HEK293 (cell line): ENCODE data around the gene S100A6.
A peak's percentile ranks its signal among the peaks of the same experiment; 100 is the strongest.

ENCODE experiments used
- CTCF ChIA-PET: fragments of 350-600 bp; formaldehyde crosslinking; extraction: SDS; loops from one replicate; lab custom pipeline; 2021; ENCODE audit warnings: antibody characterized with exemption; lab: Yijun Ruan, JAX
- POLR2A ChIA-PET: fragments of 300-600 bp; formaldehyde crosslinking; extraction: SDS; loops from one replicate; lab custom pipeline; 2020; ENCODE audit warnings: antibody characterized with exemption, inconsistent platforms; lab: Yijun Ruan, JAX
- H3K27ac ChIP-seq: fragments of 200-500 bp; sonication (Bioruptor generic); 2 replicates; pipeline ENCODE4 v1.5.1; 2014; ENCODE audit warnings: low read depth, low read length, control low read depth, inconsistent platforms; ENCODE audit errors: extremely low read depth
- H3K36me3 ChIP-seq, 2 experiments: fragments of 200-500 bp in 1 of 2; sonication (Bioruptor generic) in 1 of 2; 1 replicate in 1 of 2; 2 replicates in 1 of 2; pipeline ENCODE4 v1.5.1; 2014 to 2017; ENCODE audit warnings: inconsistent platforms in 2 of 2, low read length in 2 of 2; ENCODE audit not compliant: control insufficient read depth in 2 of 2, insufficient read depth in 1 of 2
- H3K4me1 ChIP-seq: fragments of 200-500 bp; sonication (Bioruptor generic); 2 replicates; pipeline ENCODE4 v1.5.1; 2014; ENCODE audit warnings: mild to moderate bottlenecking, low read length, inconsistent platforms; ENCODE audit not compliant: control insufficient read depth, insufficient read depth
- H3K4me3 ChIP-seq: 2 replicates; pipeline ENCODE4 v1.5.1; 2011; ENCODE audit warnings: low read depth, mild to moderate bottlenecking, control low read depth, low read length, moderate library complexity
- H3K9me3 ChIP-seq: fragments of 200-500 bp; sonication (Bioruptor generic); 2 replicates; pipeline ENCODE4 v1.5.1; 2014; ENCODE audit warnings: low read depth, low read length, inconsistent platforms; ENCODE audit not compliant: control insufficient read depth, insufficient read depth
- ATF2 ChIP-seq: fragments of 450-650 bp; formaldehyde crosslinking; IDR thresholded peaks from 2 replicates; pipeline ENCODE4 v1.5.1; 2016; ENCODE audit warnings: missing biosample characterization, missing genetic modification characterization, low read depth
- KLF16 ChIP-seq: fragments of 450-650 bp; formaldehyde crosslinking; IDR thresholded peaks from 2 replicates; pipeline ENCODE4 v1.5.1; 2017; ENCODE audit warnings: missing biosample characterization, missing genetic modification characterization
- KLF9 ChIP-seq: fragments of 450-650 bp; formaldehyde crosslinking; IDR thresholded peaks from 2 replicates; pipeline ENCODE4 v1.5.1; 2016; ENCODE audit warnings: missing biosample characterization, missing genetic modification characterization, low read depth
- MYNN ChIP-seq: fragments of 450-650 bp; formaldehyde crosslinking; IDR thresholded peaks from 2 replicates; pipeline ENCODE4 v1.5.1; 2016; ENCODE audit warnings: missing biosample characterization, missing genetic modification characterization, borderline replicate concordance
- MZF1 ChIP-seq: fragments of 450-650 bp; formaldehyde crosslinking; IDR thresholded peaks from 2 replicates; pipeline ENCODE4 v1.5.1; 2017; ENCODE audit warnings: missing biosample characterization, missing genetic modification characterization, borderline replicate concordance
- PRDM1 ChIP-seq: fragments of 450-650 bp; formaldehyde crosslinking; IDR thresholded peaks from 2 replicates; pipeline ENCODE4; 2016; ENCODE audit warnings: missing biosample characterization, missing genetic modification characterization
- ZFHX2 ChIP-seq: fragments of 450-650 bp; formaldehyde crosslinking; conservative IDR thresholded peaks from 2 replicates; pipeline ENCODE4 v1.5.1; 2016; ENCODE audit warnings: missing biosample characterization, missing genetic modification characterization
- ZFP69B ChIP-seq: fragments of 450-650 bp; formaldehyde crosslinking; IDR thresholded peaks from 2 replicates; pipeline ENCODE4 v1.5.1; 2016; ENCODE audit warnings: missing biosample characterization, missing genetic modification characterization
- ZIC2 ChIP-seq: fragments of 450-650 bp; formaldehyde crosslinking; IDR thresholded peaks from 2 replicates; pipeline ENCODE4 v1.5.1; 2016; ENCODE audit warnings: missing biosample characterization, missing genetic modification characterization
- ZNF114 ChIP-seq: fragments of 450-650 bp; formaldehyde crosslinking; IDR thresholded peaks from 2 replicates; pipeline ENCODE4 v1.5.0; 2017; ENCODE audit warnings: missing biosample characterization, missing genetic modification characterization
- ZNF169 ChIP-seq: fragments of 450-650 bp; formaldehyde crosslinking; IDR thresholded peaks from 2 replicates; pipeline ENCODE4 v1.5.1; 2016; ENCODE audit warnings: missing biosample characterization, missing genetic modification characterization
- ZNF2 ChIP-seq: fragments of 450-650 bp; formaldehyde crosslinking; IDR thresholded peaks from 2 replicates; pipeline ENCODE4 v1.5.1; 2016; ENCODE audit warnings: missing biosample characterization, missing genetic modification characterization
- ZNF223 ChIP-seq: fragments of 450-650 bp; formaldehyde crosslinking; IDR thresholded peaks from 2 replicates; pipeline ENCODE4 v1.5.1; 2016; ENCODE audit warnings: missing biosample characterization, missing genetic modification characterization
- ZNF324 ChIP-seq: fragments of 450-650 bp; formaldehyde crosslinking; IDR thresholded peaks from 2 replicates; pipeline ENCODE4 v1.5.1; 2016; ENCODE audit warnings: missing biosample characterization, missing genetic modification characterization
- ZNF366 ChIP-seq: fragments of 450-650 bp; formaldehyde crosslinking; conservative IDR thresholded peaks from 2 replicates; pipeline ENCODE4 v1.5.1; 2016; ENCODE audit warnings: missing biosample characterization, missing genetic modification characterization
- ZNF514 ChIP-seq: fragments of 450-650 bp; formaldehyde crosslinking; IDR thresholded peaks from 2 replicates; pipeline ENCODE4 v1.5.1; 2016; ENCODE audit warnings: missing biosample characterization, missing genetic modification characterization
- ZNF561 ChIP-seq: fragments of 450-650 bp; IDR thresholded peaks from 2 replicates; pipeline ENCODE4 v1.5.1; 2018; ENCODE audit warnings: missing biosample characterization, missing genetic modification characterization, borderline replicate concordance
- ZNF571 ChIP-seq: fragments of 450-650 bp; formaldehyde crosslinking; IDR thresholded peaks from 2 replicates; pipeline ENCODE4 v1.5.0; 2017; ENCODE audit warnings: missing biosample characterization, missing genetic modification characterization
- ZNF629 ChIP-seq: fragments of 450-650 bp; formaldehyde crosslinking; IDR thresholded peaks from 2 replicates; pipeline ENCODE4 v1.5.1; 2017; ENCODE audit warnings: missing biosample characterization, missing genetic modification characterization
- ZNF654 ChIP-seq: fragments of 450-650 bp; formaldehyde crosslinking; IDR thresholded peaks from 2 replicates; pipeline ENCODE4 v1.5.1; 2016; ENCODE audit warnings: low read depth, missing biosample characterization, missing genetic modification characterization
- ZNF692 ChIP-seq: fragments of 450-650 bp; formaldehyde crosslinking; IDR thresholded peaks from 2 replicates; pipeline ENCODE4 v1.5.1; 2016; ENCODE audit warnings: missing biosample characterization, missing genetic modification characterization
- ZSCAN23 ChIP-seq: fragments of 450-650 bp; formaldehyde crosslinking; IDR thresholded peaks from 2 replicates; pipeline ENCODE4 v1.5.1; 2016; ENCODE audit warnings: missing biosample characterization, missing genetic modification characterization
- TF ChIP-seq, protein P1 (sequence below): fragments of 450-650 bp; formaldehyde crosslinking; IDR thresholded peaks from 2 replicates; pipeline ENCODE4 v1.5.1; 2016; ENCODE audit warnings: missing biosample characterization, missing genetic modification characterization
- TF ChIP-seq, protein P2 (sequence below): fragments of 450-650 bp; formaldehyde crosslinking; IDR thresholded peaks from 2 replicates; pipeline ENCODE4 v1.5.1; 2016; ENCODE audit warnings: missing biosample characterization, missing genetic modification characterization
- TF ChIP-seq, protein P3 (sequence below): fragments of 450-650 bp; formaldehyde crosslinking; IDR thresholded peaks from 2 replicates; pipeline ENCODE4 v1.5.1; 2016; ENCODE audit warnings: missing biosample characterization, missing genetic modification characterization

Gene S100A6

GRCh38 chr1:153495536-153495935 lies 40.3 kb downstream of the S100A6 start:
- H3K4me1 ChIP-seq = no peaks in the 10 kb centered on the region; the same call in 1 of the 2 replicates
- H3K27ac ChIP-seq = no peak overlapping the region
- no peak overlapping the region for H3K4me3 ChIP-seq
- CTCF ChIA-PET = interaction anchor here (0.5 to 8.5 kb wide), 32 partner anchors 8 to 748 kb away, joined by 3 to 259 read pairs (median 4); partner anchors contain the start of genes CHTOP, PGLYRP3, PGLYRP4 and RAB13
- POLR2A ChIA-PET = no interaction called here
- no peaks in the 10 kb centered on the region for H3K9me3 ChIP-seq
- TF ChIP-seq PRDM1 (tag by site-specific recombination) (no peak), ZIC2 (tag by site-specific recombination) (peak; percentile 58), ZNF571 (tag by site-specific recombination) (no peak), ZSCAN23 (tag by site-specific recombination) (no peak)
- H3K36me3 ChIP-seq = no peaks in the 10 kb centered on the region

GRCh38 chr1:153494976-153495535 lies 40.7 kb downstream of the S100A6 start:
- CTCF ChIA-PET = interaction anchor here (0.5 to 8.5 kb wide), 44 partner anchors 8 to 504 kb away, joined by 3 to 259 read pairs (median 4); partner anchors contain the start of genes CHTOP, PGLYRP3, PGLYRP4 and RAB13
- no peaks in the 10 kb centered on the region; the same call in 1 of the 2 replicates for H3K4me1 ChIP-seq
- H3K36me3 ChIP-seq = no peaks in the 10 kb centered on the region
- no peak overlapping the region for H3K4me3 ChIP-seq
- POLR2A ChIA-PET = no interaction called here
- H3K27ac ChIP-seq = no peak overlapping the region
- H3K9me3 ChIP-seq = no peaks in the 10 kb centered on the region
- TF ChIP-seq ZFHX2 (tag by site-specific recombination) (0 out of 2 replicates have a peak, but pooled peaks have one; percentile 4), ZNF324 (tag by site-specific recombination) (0 out of 2 replicates have a peak, but pooled peaks have one; percentile 29), ZNF629 (tag by site-specific recombination) (0 out of 2 replicates have a peak, but pooled peaks have one; percentile 23), ZNF561 (tag by site-specific recombination) (no peak), KLF9 (tag by site-specific recombination) (peak; percentile 69), ZNF654 (tag by site-specific recombination) (peak; percentile 97), ATF2 (tag by site-specific recombination) (no peak), MZF1 (no peak), ZNF223 (tag by site-specific recombination) (no peak), ZFP69B (tag by site-specific recombination) (0 out of 2 replicates have a peak, but pooled peaks have one; percentile 16), ZNF2 (tag by site-specific recombination) (peak; percentile 69; the same call in 1 of the 2 replicates), ZNF514 (tag by site-specific recombination) (no peak), ZNF169 (tag by site-specific recombination) (no peak), KLF16 (tag by site-specific recombination) (peak; percentile 69; the same call in 1 of the 2 replicates), ZNF692 (tag by site-specific recombination) (peak; percentile 40; the same call in 1 of the 2 replicates), ZNF114 (tag by site-specific recombination) (no peak), MYNN (tag by site-specific recombination) (peak; percentile 86), ZNF366 (tag by site-specific recombination) (peak; percentile 96)
- TF ChIP-seq, protein P1, sequence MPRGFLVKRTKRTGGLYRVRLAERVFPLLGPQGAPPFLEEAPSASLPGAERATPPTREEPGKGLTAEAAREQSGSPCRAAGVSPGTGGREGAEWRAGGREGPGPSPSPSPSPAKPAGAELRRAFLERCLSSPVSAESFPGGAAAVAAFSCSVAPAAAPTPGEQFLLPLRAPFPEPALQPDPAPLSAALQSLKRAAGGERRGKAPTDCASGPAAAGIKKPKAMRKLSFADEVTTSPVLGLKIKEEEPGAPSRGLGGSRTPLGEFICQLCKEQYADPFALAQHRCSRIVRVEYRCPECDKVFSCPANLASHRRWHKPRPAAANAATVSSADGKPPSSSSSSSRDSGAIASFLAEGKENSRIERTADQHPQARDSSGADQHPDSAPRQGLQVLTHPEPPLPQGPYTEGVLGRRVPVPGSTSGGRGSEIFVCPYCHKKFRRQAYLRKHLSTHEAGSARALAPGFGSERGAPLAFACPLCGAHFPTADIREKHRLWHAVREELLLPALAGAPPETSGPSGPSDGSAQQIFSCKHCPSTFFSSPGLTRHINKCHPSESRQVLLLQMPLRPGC = 0 out of 2 replicates have a peak, but pooled peaks have one; percentile 17
- TF ChIP-seq, protein P2, sequence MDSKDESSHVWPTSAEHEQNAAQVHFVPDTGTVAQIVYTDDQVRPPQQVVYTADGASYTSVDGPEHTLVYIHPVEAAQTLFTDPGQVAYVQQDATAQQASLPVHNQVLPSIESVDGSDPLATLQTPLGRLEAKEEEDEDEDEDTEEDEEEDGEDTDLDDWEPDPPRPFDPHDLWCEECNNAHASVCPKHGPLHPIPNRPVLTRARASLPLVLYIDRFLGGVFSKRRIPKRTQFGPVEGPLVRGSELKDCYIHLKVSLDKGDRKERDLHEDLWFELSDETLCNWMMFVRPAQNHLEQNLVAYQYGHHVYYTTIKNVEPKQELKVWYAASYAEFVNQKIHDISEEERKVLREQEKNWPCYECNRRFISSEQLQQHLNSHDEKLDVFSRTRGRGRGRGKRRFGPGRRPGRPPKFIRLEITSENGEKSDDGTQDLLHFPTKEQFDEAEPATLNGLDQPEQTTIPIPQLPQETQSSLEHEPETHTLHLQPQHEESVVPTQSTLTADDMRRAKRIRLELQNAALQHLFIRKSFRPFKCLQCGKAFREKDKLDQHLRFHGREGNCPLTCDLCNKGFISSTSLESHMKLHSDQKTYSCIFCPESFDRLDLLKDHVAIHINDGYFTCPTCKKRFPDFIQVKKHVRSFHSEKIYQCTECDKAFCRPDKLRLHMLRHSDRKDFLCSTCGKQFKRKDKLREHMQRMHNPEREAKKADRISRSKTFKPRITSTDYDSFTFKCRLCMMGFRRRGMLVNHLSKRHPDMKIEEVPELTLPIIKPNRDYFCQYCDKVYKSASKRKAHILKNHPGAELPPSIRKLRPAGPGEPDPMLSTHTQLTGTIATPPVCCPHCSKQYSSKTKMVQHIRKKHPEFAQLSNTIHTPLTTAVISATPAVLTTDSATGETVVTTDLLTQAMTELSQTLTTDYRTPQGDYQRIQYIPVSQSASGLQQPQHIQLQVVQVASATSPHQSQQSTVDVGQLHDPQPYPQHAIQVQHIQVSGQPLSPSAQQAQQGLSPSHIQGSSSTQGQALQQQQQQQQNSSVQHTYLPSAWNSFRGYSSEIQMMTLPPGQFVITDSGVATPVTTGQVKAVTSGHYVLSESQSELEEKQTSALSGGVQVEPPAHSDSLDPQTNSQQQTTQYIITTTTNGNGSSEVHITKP (tag by site-specific recombination) = peak; percentile 98
- TF ChIP-seq, protein P3, sequence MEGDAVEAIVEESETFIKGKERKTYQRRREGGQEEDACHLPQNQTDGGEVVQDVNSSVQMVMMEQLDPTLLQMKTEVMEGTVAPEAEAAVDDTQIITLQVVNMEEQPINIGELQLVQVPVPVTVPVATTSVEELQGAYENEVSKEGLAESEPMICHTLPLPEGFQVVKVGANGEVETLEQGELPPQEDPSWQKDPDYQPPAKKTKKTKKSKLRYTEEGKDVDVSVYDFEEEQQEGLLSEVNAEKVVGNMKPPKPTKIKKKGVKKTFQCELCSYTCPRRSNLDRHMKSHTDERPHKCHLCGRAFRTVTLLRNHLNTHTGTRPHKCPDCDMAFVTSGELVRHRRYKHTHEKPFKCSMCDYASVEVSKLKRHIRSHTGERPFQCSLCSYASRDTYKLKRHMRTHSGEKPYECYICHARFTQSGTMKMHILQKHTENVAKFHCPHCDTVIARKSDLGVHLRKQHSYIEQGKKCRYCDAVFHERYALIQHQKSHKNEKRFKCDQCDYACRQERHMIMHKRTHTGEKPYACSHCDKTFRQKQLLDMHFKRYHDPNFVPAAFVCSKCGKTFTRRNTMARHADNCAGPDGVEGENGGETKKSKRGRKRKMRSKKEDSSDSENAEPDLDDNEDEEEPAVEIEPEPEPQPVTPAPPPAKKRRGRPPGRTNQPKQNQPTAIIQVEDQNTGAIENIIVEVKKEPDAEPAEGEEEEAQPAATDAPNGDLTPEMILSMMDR = peak; percentile 92
